GM12872 (cell line): ENCODE results near the gene BRWD1.

Experiments
- TF ChIP-seq, protein P1 (sequence below): IDR thresholded peaks from 3 replicates; pipeline ENCODE4 v1.5.1; 2011; ENCODE audit warnings: low read depth, mild to moderate bottlenecking, low read length, moderate library complexity; ENCODE audit not compliant: insufficient read depth

BRWD1 gene

GRCh38 chr21:39348355-39349210 is 35.2 kb upstream of the BRWD1 start, which contains the start of gene HMGN1:
TSS of gene HMGN1 (minus strand) at chr21:39349088. CDS start at chr21:39348917, 171 bp downstream.
- TF ChIP-seq, protein P1, sequence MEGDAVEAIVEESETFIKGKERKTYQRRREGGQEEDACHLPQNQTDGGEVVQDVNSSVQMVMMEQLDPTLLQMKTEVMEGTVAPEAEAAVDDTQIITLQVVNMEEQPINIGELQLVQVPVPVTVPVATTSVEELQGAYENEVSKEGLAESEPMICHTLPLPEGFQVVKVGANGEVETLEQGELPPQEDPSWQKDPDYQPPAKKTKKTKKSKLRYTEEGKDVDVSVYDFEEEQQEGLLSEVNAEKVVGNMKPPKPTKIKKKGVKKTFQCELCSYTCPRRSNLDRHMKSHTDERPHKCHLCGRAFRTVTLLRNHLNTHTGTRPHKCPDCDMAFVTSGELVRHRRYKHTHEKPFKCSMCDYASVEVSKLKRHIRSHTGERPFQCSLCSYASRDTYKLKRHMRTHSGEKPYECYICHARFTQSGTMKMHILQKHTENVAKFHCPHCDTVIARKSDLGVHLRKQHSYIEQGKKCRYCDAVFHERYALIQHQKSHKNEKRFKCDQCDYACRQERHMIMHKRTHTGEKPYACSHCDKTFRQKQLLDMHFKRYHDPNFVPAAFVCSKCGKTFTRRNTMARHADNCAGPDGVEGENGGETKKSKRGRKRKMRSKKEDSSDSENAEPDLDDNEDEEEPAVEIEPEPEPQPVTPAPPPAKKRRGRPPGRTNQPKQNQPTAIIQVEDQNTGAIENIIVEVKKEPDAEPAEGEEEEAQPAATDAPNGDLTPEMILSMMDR: no peak

DNA sequence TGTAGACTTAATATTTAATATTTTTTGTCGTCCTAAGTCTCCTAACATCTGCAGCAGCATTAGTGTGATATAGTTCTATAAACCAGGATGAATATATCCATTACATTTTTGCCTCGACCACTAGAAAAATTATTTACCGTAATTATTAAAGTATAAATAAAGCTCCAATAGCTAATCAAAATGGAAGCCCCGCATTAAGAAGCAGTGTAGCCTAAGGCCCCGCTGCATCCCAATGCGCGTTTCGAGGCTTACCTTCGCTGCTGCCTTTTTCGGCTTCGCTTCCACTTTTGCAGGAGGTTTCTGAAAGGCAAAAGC is 34.6 kb upstream of the BRWD1 start:
- TF ChIP-seq, protein P1: no peak

DNA sequence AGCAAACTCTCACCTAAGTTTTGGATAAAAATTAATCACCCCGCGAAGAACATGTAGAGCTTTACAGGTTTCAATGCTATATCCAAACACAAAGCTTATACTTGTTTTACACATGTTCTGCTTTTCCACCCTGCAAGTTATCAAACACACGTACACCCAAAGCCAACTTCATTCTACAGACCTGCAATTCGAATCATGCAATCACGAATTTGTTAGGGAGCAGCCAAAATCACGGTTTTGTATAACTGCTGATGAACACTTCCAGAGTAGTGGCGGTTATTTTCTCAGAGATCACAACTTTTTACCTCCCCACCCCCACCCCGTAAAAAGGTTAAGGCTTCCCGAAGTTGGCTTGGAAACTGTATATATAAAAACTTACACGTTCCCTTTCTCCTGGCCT is 34.1 kb upstream of the BRWD1 start:
- TF ChIP-seq, protein P1: no peak

- TF ChIP-seq, protein P1: no peak
Measured at GRCh38 chr21:39346671-39347331, 33.4 kb upstream of the BRWD1 start.

- TF ChIP-seq, protein P1: no peak
Measured at GRCh38 chr21:39346206-39346605, 32.8 kb upstream of the BRWD1 start.

DNA sequence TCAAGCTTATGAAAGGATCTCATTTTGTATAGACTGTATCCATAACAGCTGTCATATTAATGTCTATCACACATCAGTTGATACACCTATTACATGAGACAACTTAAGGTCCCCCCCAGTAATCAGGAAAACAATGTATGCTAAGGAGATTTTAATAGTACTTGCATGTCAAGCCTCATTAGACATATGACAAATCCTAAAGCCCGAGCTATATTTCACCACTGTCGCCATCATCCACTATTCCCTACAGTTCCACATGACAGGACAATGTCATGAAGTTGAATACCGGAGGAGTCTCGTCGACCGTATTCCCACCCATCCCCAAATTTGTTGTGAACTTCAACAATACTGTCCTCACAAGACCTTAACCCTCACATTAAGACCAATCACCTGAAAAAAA is 32.0 kb upstream of the BRWD1 start:
- TF ChIP-seq, protein P1: no peak

DNA sequence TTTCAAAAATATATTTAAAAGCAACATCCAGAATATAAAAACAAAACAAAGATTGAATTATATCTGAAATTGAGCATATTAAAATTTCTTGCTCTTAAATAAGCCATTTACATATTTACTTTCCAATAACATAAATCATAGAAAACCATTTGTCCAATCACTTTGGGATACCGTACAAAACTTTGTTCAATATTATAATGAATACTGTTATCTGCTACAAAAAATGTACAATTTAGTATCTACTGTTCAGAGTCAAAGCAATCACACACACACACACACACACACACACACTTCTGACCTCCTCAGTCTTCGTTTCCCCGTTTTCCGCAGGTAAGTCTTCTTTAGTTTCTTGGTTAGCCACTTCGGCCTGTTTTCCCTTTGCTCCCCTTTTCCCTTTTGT is 31.4 kb upstream of the BRWD1 start:
- TF ChIP-seq, protein P1: no peak
